Effector memory CD4-positive, alpha-beta T cell (primary cell): ENCODE data around the gene MANEAL.

Experiments
- DNase-seq, 3 donors: peaks; one replicate each; pipeline ENCODE4 v3.0.0-alpha.2; 2020
- H3K27ac ChIP-seq: 2 replicates; pipeline ENCODE4 v1.7.0; 2013; ENCODE audit warnings: mild to moderate bottlenecking, low read length, moderate library complexity; ENCODE audit not compliant: insufficient read depth, poor library complexity, severe bottlenecking
- H3K27me3 ChIP-seq: replicated peaks from 2 replicates; pipeline ENCODE4 v1.7.0; 2013; ENCODE audit warnings: mild to moderate bottlenecking, low read length; ENCODE audit not compliant: insufficient read depth, control insufficient read depth, poor library complexity, severe bottlenecking
- H3K36me3 ChIP-seq: 2 replicates; pipeline ENCODE4 v1.7.0; 2013; ENCODE audit warnings: mild to moderate bottlenecking, low read length, moderate library complexity; ENCODE audit not compliant: control insufficient read depth, insufficient read depth
- H3K4me1 ChIP-seq: 2 replicates; pipeline ENCODE4 v1.7.0; 2013; ENCODE audit warnings: low read length, mild to moderate bottlenecking; ENCODE audit not compliant: control insufficient read depth, insufficient read depth, poor library complexity, severe bottlenecking
- H3K4me3 ChIP-seq: 2 replicates; pipeline ENCODE4 v1.7.0; 2013; ENCODE audit warnings: low read length, low read depth, mild to moderate bottlenecking; ENCODE audit not compliant: insufficient read depth, poor library complexity, severe bottlenecking
- H3K9me3 ChIP-seq: 2 replicates; pipeline ENCODE4 v1.7.0; 2013; ENCODE audit warnings: mild to moderate bottlenecking, low read length, moderate library complexity; ENCODE audit not compliant: control insufficient read depth

Gene MANEAL

DNA sequence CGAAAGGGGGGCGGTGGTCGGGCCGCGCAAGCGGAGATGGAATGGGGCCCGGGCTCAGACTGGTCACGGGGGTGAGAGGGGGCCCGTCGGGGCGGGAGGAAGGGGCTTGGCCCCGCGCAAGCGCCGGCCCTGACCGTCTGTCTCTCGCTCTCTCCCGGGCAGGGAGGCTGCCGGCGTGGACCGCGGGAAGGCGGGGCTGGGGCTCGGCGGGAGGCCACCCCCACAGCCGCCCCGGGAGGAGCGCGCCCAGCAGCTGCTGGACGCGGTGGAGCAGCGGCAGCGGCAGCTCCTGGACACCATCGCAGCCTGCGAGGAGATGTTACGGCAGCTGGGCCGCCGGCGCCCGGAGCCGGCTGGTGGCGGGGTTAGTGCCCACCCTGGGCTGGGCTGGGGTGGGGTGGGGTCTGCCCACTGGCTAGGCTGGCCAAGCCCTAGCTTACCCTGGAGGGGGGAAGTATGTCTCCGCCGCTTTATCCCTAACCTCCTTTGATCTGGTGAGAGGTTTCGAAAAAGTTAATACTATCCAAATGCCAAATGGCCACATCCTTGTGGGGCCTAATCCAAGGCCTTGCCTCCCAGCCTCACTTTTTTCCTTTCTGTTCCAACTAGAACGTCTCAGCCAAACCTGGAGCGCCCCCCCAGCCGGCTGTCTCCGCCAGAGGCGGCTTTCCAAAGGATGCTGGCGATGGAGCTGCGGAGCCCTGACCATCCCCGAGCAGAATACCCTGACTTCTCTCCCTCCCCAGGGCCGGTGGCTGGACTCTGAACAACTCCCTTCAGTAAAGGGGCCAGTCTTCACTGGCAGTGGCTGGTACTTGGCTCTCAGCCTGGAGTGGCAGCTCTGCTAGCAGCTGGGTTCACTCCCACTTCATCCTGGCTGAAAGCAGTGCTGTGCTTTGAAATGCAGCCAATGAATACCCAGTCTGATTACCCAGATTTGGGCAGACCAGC is 15.0 kb downstream of the MANEAL start:
- DNase-seq = no peak
- peaks cover 19% of the 10 kb centered on the region for H3K4me1 ChIP-seq
- peak overlapping the region; percentile 89 for H3K4me3 ChIP-seq
- H3K27ac ChIP-seq = peak overlapping the region; percentile 88
- peaks cover 32% of the 10 kb centered on the region for H3K36me3 ChIP-seq
- no peaks in the 10 kb centered on the region for H3K9me3 ChIP-seq
- H3K27me3 ChIP-seq = no peaks in the 10 kb centered on the region

DNA sequence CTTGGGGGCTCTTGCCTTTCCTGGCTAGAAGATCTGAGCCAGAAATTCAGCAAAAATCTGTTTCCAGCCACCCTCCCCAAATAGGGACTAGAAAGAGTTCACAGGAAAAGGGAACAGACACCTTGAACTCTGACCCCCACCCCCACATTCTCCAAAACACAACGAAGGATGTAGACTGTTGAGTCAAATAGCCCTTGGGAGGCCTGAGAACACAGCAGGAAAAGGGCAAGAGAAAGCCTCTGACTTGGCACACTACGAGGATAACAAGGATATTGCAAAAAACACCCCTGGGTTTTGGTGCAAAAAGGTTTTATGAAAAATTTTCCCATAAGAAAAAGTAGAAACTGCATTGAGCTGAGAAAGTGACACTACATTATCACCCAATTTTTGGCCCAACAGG is 16.3 kb downstream of the MANEAL start:
- H3K27me3 ChIP-seq = no peaks in the 10 kb centered on the region
- no peaks in the 10 kb centered on the region for H3K9me3 ChIP-seq
- peaks cover 19% of the 10 kb centered on the region for H3K4me1 ChIP-seq
- no peak overlapping the region for H3K27ac ChIP-seq
- H3K36me3 ChIP-seq = peaks cover 20% of the 10 kb centered on the region
- no peak overlapping the region for H3K4me3 ChIP-seq
- DNase-seq = no peak

GRCh38 chr1:37811027-37811655 is 17.5 kb downstream of the MANEAL start:
- peaks cover 19% of the 10 kb centered on the region for H3K4me1 ChIP-seq
- no peak overlapping the region for H3K4me3 ChIP-seq
- no peak overlapping the region for H3K27ac ChIP-seq
- peak; percentile 20 to 47 (median 45) for DNase-seq
- no peaks in the 10 kb centered on the region for H3K27me3 ChIP-seq
- peaks cover 13% of the 10 kb centered on the region for H3K36me3 ChIP-seq
- H3K9me3 ChIP-seq = no peaks in the 10 kb centered on the region

DNA sequence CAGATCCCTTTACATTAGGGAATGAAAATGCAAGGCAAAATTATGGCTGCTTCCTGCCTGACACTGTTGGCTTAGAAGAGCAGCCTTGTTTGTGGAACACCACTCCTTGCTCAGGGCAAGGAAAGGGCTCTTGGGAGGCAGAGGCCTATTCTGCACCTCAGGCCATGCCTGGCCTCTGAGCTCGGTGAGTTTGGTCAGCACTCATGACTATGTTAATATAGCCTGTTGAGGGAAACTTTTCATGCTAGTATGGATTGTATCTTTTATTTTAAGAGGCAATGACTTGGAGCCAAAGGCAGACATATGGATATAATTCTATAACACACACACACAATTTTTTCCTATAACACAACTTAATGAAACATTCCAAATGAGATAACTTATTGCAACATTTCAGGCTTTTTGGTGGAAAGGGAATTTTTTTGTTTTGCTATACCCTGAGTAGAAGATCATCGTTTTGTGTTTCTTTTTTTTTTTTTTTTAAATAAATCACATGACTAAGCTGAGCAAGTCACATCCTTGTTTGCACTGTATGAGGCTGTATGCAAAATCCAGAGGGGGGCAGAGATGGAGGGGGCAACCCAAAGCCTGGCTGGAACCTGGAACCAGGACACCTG is 20.0 kb downstream of the MANEAL start:
- Histone ChIP-seq H3K4me3 (no peak overlapping the region), H3K36me3 (peaks cover 20% of the 10 kb centered on the region)

DNA sequence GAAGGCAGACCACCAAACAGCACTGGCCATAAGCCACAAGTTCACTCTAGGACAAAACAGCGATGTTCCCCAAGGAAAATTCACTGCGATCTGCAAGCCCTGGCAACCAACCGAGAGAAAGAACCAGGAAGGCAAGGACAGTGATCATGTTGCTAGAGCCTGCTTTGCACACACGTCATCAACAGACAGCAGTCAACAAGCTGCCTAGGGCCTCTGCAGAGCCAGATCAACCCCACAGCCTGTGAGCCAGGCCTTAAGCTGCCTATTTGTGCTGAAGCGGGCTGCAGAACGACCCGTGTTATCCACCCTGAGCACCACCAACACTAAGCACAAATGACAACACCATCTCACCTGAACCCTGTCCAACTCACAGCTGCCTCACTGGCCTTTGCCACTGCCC is 20.6 kb downstream of the MANEAL start:
- no peaks in the 10 kb centered on the region for H3K27me3 ChIP-seq
- H3K27ac ChIP-seq = no peak overlapping the region
- no peak for DNase-seq
- H3K4me1 ChIP-seq = no peaks in the 10 kb centered on the region
- no peaks in the 10 kb centered on the region for H3K9me3 ChIP-seq
- H3K36me3 ChIP-seq = peaks cover 20% of the 10 kb centered on the region
- H3K4me3 ChIP-seq = no peak overlapping the region

More for the DNA sequence above, 20.0 kb downstream of the MANEAL start:
- Histone ChIP-seq H3K9me3 (no peaks in the 10 kb centered on the region), H3K27me3 (no peaks in the 10 kb centered on the region), H3K4me1 (peaks cover 6% of the 10 kb centered on the region), H3K27ac (no peak overlapping the region)
- no peak for DNase-seq

DNA sequence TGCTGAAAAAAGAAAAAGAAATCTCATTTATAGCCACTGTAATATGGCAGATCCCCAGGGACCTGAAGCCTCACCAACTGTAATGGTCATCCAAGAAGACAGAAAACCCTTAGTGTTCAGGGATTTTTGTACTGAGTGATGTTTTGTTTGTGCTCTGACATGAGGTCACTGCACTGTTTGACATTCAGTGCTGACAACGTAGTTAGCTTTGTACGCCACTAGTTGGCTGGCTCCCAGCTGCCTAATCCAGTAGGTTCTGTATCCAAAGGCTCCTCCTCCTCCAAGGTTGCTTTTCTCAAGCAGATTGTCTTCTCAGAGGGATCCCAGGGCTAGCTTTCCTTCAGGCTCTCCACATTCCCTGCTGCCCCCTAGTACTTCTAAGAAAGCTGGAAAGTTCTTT is 23.8 kb downstream of the MANEAL start:
- no peaks in the 10 kb centered on the region for H3K4me1 ChIP-seq
- no peaks in the 10 kb centered on the region for H3K27me3 ChIP-seq
- no peak for DNase-seq
- no peaks in the 10 kb centered on the region for H3K9me3 ChIP-seq
- no peak overlapping the region for H3K27ac ChIP-seq
- H3K36me3 ChIP-seq = peaks cover 44% of the 10 kb centered on the region
- no peak overlapping the region for H3K4me3 ChIP-seq

- no peak for DNase-seq
- H3K4me3 ChIP-seq = no peak overlapping the region
- no peak overlapping the region for H3K27ac ChIP-seq
- no peaks in the 10 kb centered on the region for H3K27me3 ChIP-seq
- no peaks in the 10 kb centered on the region for H3K9me3 ChIP-seq
- peaks cover 45% of the 10 kb centered on the region for H3K36me3 ChIP-seq
- no peaks in the 10 kb centered on the region for H3K4me1 ChIP-seq
Measured at GRCh38 chr1:37821481-37821880, 27.8 kb downstream of the MANEAL start.

GRCh38 chr1:37822906-37823815 is 29.5 kb downstream of the MANEAL start:
- Histone ChIP-seq H3K4me1 (no peaks in the 10 kb centered on the region), H3K9me3 (no peaks in the 10 kb centered on the region), H3K36me3 (peaks cover 37% of the 10 kb centered on the region), H3K4me3 (no peak overlapping the region), H3K27me3 (no peaks in the 10 kb centered on the region), H3K27ac (no peak overlapping the region)
- DNase-seq = no peak

DNA sequence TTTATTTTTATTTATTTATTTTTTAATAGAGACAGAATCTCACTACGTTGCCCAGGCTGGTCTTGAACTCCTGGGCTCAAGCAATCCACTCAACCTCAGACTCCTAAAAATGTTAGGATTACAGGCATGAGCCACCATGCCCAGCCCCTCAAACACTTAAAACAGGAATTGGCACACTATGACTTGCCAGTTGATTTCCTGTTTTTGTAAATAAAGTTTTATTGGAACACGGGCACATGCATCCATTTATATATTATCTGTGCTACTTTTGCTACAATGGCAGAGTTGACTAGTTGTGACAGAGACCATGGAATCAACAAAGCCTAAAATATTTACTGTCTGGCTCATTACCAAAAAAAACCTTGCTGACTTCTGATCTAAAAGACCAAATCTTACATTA is 30.4 kb downstream of the MANEAL start:
- peaks cover 37% of the 10 kb centered on the region for H3K36me3 ChIP-seq
- H3K4me1 ChIP-seq = no peaks in the 10 kb centered on the region
- H3K4me3 ChIP-seq = no peak overlapping the region
- no peaks in the 10 kb centered on the region for H3K27me3 ChIP-seq
- no peak overlapping the region for H3K27ac ChIP-seq
- no peak for DNase-seq
- H3K9me3 ChIP-seq = no peaks in the 10 kb centered on the region
